Breast epithelium (tissue), 4 donors: ENCODE measurements around the gene EGLN3. TPM values are rescaled to one million over a fixed set of nuclear protein-coding genes. Genes with fewer than 3 reads are reported as not detected.

ENCODE experiments used
- DNase-seq, 2 donors: peaks; one replicate each; pipeline ENCODE4 v3.0.0-alpha.2; 2019; ENCODE audit warnings: low spot score in 2 of 2
- H3K27ac ChIP-seq, 2 donors: fragments of 200-600 bp; sonication (generic) in 1 of 2; one replicate each; pipeline ENCODE4 v1.5.1; 2016 to 2019; ENCODE audit warnings: mild to moderate bottlenecking in 1 of 2
- H3K27me3 ChIP-seq, 2 donors: fragments of 200-600 bp; sonication (generic) in 1 of 2; one replicate each; pipeline versions ENCODE4 v1.5.1 to v1.6.0; 2017 to 2019; ENCODE audit warnings: control low read depth in 1 of 2, mild to moderate bottlenecking in 1 of 2
- H3K36me3 ChIP-seq: fragments of 200-600 bp; one replicate; pipeline ENCODE4 v1.5.1; 2019
- H3K4me1 ChIP-seq, 2 donors: fragments of 200-600 bp; sonication (generic); one replicate each; pipeline ENCODE4 v1.5.1; 2016 to 2019; ENCODE audit warnings: control low read depth in 1 of 2
- H3K4me3 ChIP-seq, 3 donors: fragments of 200-600 bp; sonication (generic); 1 replicate in 2 of 3; 2 replicates in 1 of 3; pipeline ENCODE4 v1.5.1; 2016 to 2019; ENCODE audit warnings: mild to moderate bottlenecking in 3 of 3, moderate library complexity in 2 of 3
- H3K9me3 ChIP-seq, 2 donors: fragments of 200-600 bp; sonication (generic) in 1 of 2; one replicate each; pipeline ENCODE4 v1.5.1; 2016 to 2019; ENCODE audit warnings: control low read depth in 1 of 2
- CTCF ChIP-seq, 3 donors: fragments of 450-650 bp; IDR thresholded peaks; one replicate each; pipeline ENCODE4 v1.5.1; 2016 to 2017; ENCODE audit warnings: antibody characterized with exemption in 3 of 3, mild to moderate bottlenecking in 3 of 3, moderate library complexity in 3 of 3
- POLR2A ChIP-seq: fragments of 450-650 bp; IDR thresholded peaks from one replicate; pipeline ENCODE4 v1.6.1; 2016; ENCODE audit warnings: antibody characterized with exemption, mild to moderate bottlenecking, moderate library complexity
- POLR2AphosphoS5 ChIP-seq, 3 donors: sonication (generic); formaldehyde crosslinking; IDR thresholded peaks; one replicate each; pipeline ENCODE4 v1.6.1; 2017; ENCODE audit warnings: antibody characterized with exemption in 3 of 3
- intact Hi-C: fragments of 100-400 bp; cut with DNase I; formaldehyde crosslinking; loops from one replicate; pipeline ENCODE4 v1.15.1; 2023; ENCODE audit warnings: low total_unique reads
- total RNA-seq, 3 donors: library from RNA; depleted of rRNA; stranded (reverse); fragments of >200 nt; gene quantifications; one replicate each; pipeline ENCODE4 v1.1.0, GENCODE V29; 2016

Gene EGLN3
- total RNA-seq, 3 donors from 2014 or later, result 3.2 to 16.4 (median 13.9) TPM

DNA sequence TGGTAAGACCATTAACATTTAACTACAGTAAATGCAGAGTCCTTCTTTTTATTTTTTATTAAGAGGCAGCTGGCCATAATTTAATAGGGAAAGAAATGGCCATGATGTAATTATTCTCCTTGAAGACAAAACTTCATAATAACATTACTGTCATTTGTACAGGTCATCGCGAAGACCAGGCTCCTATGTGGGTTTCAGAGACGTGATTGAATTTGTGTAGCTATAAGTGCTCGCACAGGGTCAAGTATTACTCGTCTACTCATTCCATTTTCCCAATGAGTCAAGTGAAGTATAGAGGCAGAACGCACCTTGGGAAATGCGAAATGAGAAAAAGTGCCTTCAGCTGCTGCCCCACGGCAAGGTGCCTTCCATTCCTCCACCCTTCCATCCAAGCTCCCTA, 40.4 kb downstream of the EGLN3 start:
- no peak overlapping the region for H3K27ac ChIP-seq
- H3K9me3 ChIP-seq, result no peaks in the 10 kb centered on the region
- H3K36me3 ChIP-seq, result no peaks in the 10 kb centered on the region
- no peaks in the 10 kb centered on the region for H3K4me1 ChIP-seq
- no peak for TF ChIP-seq CTCF (IDR thresholded peaks at IDR 0.05)
- no peak for TF ChIP-seq POLR2AphosphoS5 (IDR thresholded peaks at IDR 0.05)
- no peak overlapping the region for H3K4me3 ChIP-seq
- no peaks in the 10 kb centered on the region for H3K27me3 ChIP-seq
- intact Hi-C loops, result no loop called here
- DNase-seq, result no peak

GRCh38 chr14:33909380-33910084, 41.3 kb downstream of the EGLN3 start:
- DNase-seq, result no peak
- intact Hi-C loops, result loop anchor here (5.0 kb wide), 1 partner anchor 917 kb away; no protein-coding TSS in a partner anchor
- no peaks in the 10 kb centered on the region for H3K9me3 ChIP-seq
- H3K4me3 ChIP-seq, result no peak overlapping the region
- H3K36me3 ChIP-seq, result no peaks in the 10 kb centered on the region
- H3K27me3 ChIP-seq, result no peaks in the 10 kb centered on the region
- H3K4me1 ChIP-seq, result no peaks in the 10 kb centered on the region
- TF ChIP-seq CTCF (IDR thresholded peaks at IDR 0.05), result no peak
- TF ChIP-seq POLR2AphosphoS5 (IDR thresholded peaks at IDR 0.05), result no peak
- TF ChIP-seq POLR2A, result no peak
- no peak overlapping the region for H3K27ac ChIP-seq

DNA sequence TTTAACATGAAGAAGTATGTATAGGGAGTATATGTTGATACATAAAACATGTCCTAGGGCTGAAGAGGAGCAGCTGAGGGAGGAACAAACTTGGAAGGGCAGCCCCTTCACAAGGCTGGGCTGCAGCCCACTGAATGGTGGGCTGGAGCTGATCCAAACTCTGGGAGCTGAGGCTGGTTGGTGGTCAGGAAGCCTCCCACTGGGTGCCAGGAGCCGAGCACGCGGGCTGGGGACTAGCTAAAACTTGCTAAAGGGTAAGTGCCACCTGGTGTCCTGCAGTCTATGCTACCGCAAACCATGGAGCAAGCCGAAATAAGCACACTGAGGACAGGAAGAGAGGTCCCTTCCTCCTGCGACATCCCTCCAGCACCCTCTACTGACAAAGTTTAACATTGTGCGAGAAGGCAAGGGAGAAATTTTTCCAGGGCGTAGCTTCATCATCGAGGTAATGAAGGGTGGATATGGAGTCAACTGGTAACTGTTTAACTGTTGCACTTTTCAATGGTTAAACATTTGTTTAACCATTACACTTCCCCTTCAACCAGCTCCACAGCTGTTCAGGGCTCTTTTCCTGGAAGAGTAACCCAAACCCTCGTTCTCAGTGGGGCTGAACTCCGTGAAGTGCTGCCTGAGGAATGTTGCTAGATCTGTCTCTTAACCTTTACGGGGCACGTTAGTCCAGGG, 42.2 kb downstream of the EGLN3 start:
- Histone ChIP-seq H3K36me3 (no peaks in the 10 kb centered on the region), H3K9me3 (no peaks in the 10 kb centered on the region), H3K27me3 (no peaks in the 10 kb centered on the region), H3K4me3 (no peak overlapping the region), H3K4me1 (no peaks in the 10 kb centered on the region), H3K27ac (no peak overlapping the region)
- intact Hi-C loops, result loop anchor here (5.0 kb wide), 1 partner anchor 916 kb away; no protein-coding TSS in a partner anchor
- DNase-seq, result no peak
- no peak for TF ChIP-seq POLR2A
- no peak for TF ChIP-seq CTCF (IDR thresholded peaks at IDR 0.05)
- TF ChIP-seq POLR2AphosphoS5 (IDR thresholded peaks at IDR 0.05), result no peak

DNA sequence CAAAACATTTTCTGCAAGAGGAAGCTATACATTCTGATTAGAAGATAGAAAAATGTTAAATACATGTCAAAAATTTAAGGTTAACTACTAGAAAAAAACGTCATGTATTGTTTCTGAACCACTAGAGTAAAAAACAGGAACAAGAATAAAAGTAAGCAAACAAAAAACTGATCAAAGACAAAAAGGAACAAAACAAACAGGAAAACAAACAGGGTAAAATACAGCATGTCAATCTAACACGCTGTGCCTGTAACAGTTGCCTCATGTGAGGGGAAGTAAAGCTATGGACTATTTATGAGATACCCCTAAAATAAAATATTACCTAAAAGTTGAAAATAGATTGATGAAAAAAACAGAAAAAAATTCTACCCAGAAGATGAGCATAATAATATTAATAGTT, 43.9 kb downstream of the EGLN3 start:
- H3K9me3 ChIP-seq, result no peaks in the 10 kb centered on the region
- TF ChIP-seq CTCF (IDR thresholded peaks at IDR 0.05) (no peak), POLR2A (no peak)
- H3K4me1 ChIP-seq, result no peaks in the 10 kb centered on the region

GRCh38 chr14:33904609-33905008, 46.3 kb downstream of the EGLN3 start:
- no peak for DNase-seq
- Histone ChIP-seq H3K9me3 (no peaks in the 10 kb centered on the region), H3K27ac (no peak overlapping the region), H3K4me1 (no peaks in the 10 kb centered on the region), H3K27me3 (no peaks in the 10 kb centered on the region), H3K36me3 (no peaks in the 10 kb centered on the region), H3K4me3 (no peak overlapping the region)
- intact Hi-C loops, result loop anchor here (5.0 kb wide), 1 partner anchor 912 kb away; no protein-coding TSS in a partner anchor
- TF ChIP-seq POLR2AphosphoS5 (IDR thresholded peaks at IDR 0.05) (no peak), CTCF (IDR thresholded peaks at IDR 0.05) (no peak), POLR2A (no peak)

More for the DNA sequence above, 43.9 kb downstream of the EGLN3 start:
- no peaks in the 10 kb centered on the region for H3K27me3 ChIP-seq
- no peak for DNase-seq
- intact Hi-C loops, result loop anchor here (5.0 kb wide), 1 partner anchor 915 kb away; no protein-coding TSS in a partner anchor
- H3K36me3 ChIP-seq, result no peaks in the 10 kb centered on the region
- H3K4me3 ChIP-seq, result no peak overlapping the region
- no peak overlapping the region for H3K27ac ChIP-seq
